ENCODE measurements around the gene TSPAN18. TPM values are rescaled to one million over a fixed set of nuclear protein-coding genes. Genes with fewer than 3 reads are reported as not detected.
A peak's percentile ranks its signal among the peaks of the same experiment; 100 is the strongest.

Gene TSPAN18
- total and polyA plus RNA-seq, 2 of the 8 experiments (the other 6 are each of a cell fraction or from before 2014, with no cell fraction given) = 5.2 to 10.2 TPM

DNA sequence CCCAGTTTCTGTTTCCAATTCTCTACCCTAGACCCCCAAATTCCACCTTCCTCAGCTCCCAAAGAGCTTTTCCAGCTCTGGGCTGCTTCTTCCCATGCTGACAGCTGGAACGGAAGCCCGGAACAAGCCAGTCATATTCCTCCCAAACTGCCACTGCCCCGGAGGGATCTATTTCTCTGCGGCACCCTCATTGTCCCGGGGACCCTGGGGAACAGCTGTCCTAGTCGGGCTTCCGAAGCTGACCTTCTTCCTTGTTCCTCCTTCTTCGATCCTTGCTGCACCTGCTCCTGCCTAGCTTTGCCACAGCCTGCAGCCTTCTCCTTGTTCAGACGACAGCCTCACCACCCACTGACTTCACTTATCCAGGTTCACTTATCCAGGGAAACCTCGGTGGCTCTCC lies 105.7 kb downstream of the TSPAN18 start:
- no peak overlapping the region for H2BK120ac ChIP-seq (replicated peaks; ENCODE audit: low read depth, low read length)
- no peak overlapping the region for H3K14ac ChIP-seq (ENCODE audit: insufficient read length)
- H3K4me2 ChIP-seq (ENCODE audit: insufficient read depth in 1 of 2, low read depth in 2 of 2, low read length in 2 of 2) = no peak overlapping the region
- no peak overlapping the region for H2BK15ac ChIP-seq (ENCODE audit: low read length)
- H3K9ac ChIP-seq (replicated peaks in 1 of 4; ENCODE audit: extremely low read depth in 1 of 4, low read depth in 3 of 4, low read length in 3 of 4) = no peak overlapping the region; a peak in 1 of 7 replicates
- H2BK12ac ChIP-seq (ENCODE audit: low read depth, low read length) = peak overlapping the region; percentile 50; the same call in 1 of the 2 replicates
- H2AK5ac ChIP-seq (ENCODE audit: low read depth, low read length) = peak overlapping the region; percentile 58; the same call in 1 of the 2 replicates
- H3K23ac ChIP-seq (ENCODE audit: insufficient read length) = no peak overlapping the region
- H3K4ac ChIP-seq (replicated peaks; ENCODE audit: insufficient read length, low read depth, low read length) = no peak overlapping the region
- no peaks in the 10 kb centered on the region for H3K79me1 ChIP-seq (ENCODE audit: low read depth, low read length)
- DNase-seq (ENCODE audit: low read depth in 1 of 2, low spot score in 2 of 2) (no peak), FAIRE-seq (no peak)
- CTCF ChIA-PET (ENCODE audit: partially characterized antibody) = interaction anchor here (0.9 to 3.9 kb wide), 7 partner anchors 9 to 79 kb away, joined by 3 to 19 read pairs (median 4); no protein-coding TSS in a partner anchor
- no peak for TF ChIP-seq SP4 (IDR thresholded peaks at IDR 0.05; ENCODE audit: low read length)
- TF ChIP-seq EP300 (IDR thresholded peaks at IDR 0.05; ENCODE audit: borderline replicate concordance in 1 of 2, low read depth in 2 of 2, low read length in 2 of 2) = no peak
- TF ChIP-seq FOSL1 (IDR thresholded peaks at IDR 0.05; ENCODE audit: insufficient read depth, low read depth, low read length) = no peak
- no peak for TF ChIP-seq RAD21 (IDR thresholded peaks at IDR 0.05 in 1 of 2, conservative IDR thresholded peaks at IDR 0.05 in 1 of 2; ENCODE audit: low read depth in 2 of 2, low read length in 2 of 2)
- TF ChIP-seq EZH2 (IDR thresholded peaks at IDR 0.05; ENCODE audit: low read depth, low read length, severe bottlenecking) = no peak
- TF ChIP-seq HDAC2 (IDR thresholded peaks at IDR 0.05; ENCODE audit: borderline replicate concordance in 1 of 2, low read depth in 2 of 2, low read length in 2 of 2) = no peak
- TF ChIP-seq PHF8 (conservative IDR thresholded peaks at IDR 0.05; ENCODE audit: low read depth, low read length) = no peak
- no peak for TF ChIP-seq RXRA (IDR thresholded peaks at IDR 0.05; ENCODE audit: insufficient read depth, low read depth, low read length)
- TF ChIP-seq NRF1 (IDR thresholded peaks at IDR 0.05; ENCODE audit: low read depth, low read length) = no peak
- no peak for TF ChIP-seq KDM1A (IDR thresholded peaks at IDR 0.05; ENCODE audit: borderline replicate concordance, low read length)
- TF ChIP-seq BACH1 (IDR thresholded peaks at IDR 0.05; ENCODE audit: low read length) = no peak
- no peak for TF ChIP-seq MAFK (IDR thresholded peaks at IDR 0.05; ENCODE audit: low read depth, low read length)
- TF ChIP-seq EGR1 (IDR thresholded peaks at IDR 0.05; ENCODE audit: borderline replicate concordance, low read depth, low read length) = no peak
- WGBS, 2 experiments (ENCODE audit: extremely low coverage in 1 of 2, insufficient coverage in 1 of 2, insufficient read length in 1 of 2, insufficient replicate concordance in 2 of 2, low coverage in 1 of 2, low lambda C conversion rate in 2 of 2, missing lambda C conversion rate in 1 of 2) = 86% methylated on average over 10 of the region's 10 CpGs; no CpG with 5 or more reads in 1 of the 2 experiments
- peaks cover 0 to 10% of the 10 kb centered on the region in 2 experiments; a peak in 1 of 4 replicates for H3K9me3 ChIP-seq (ENCODE audit: insufficient read depth in 2 of 2, low read depth in 1 of 2, low read length in 1 of 2)
- peaks cover 0 to 21% (median 10%) of the 10 kb centered on the region in 4 experiments; a peak in 5 of 7 replicates for H3K27me3 ChIP-seq (replicated peaks in 1 of 4; ENCODE audit: control insufficient read depth in 3 of 4, extremely low read depth in 1 of 4, insufficient read depth in 3 of 4, low read length in 3 of 4)
- H3K4me1 ChIP-seq (replicated peaks in 1 of 4; ENCODE audit: control insufficient read depth in 3 of 4, insufficient read depth in 4 of 4, low read length in 3 of 4) = peaks cover 10 to 19% (median 14%) of the 10 kb centered on the region in 4 experiments; a peak in 6 of 7 replicates
- no peak overlapping the region for H3K4me3 ChIP-seq (ENCODE audit: extremely low read depth in 1 of 4, insufficient read depth in 2 of 4, low read depth in 3 of 4, low read length in 4 of 4)
- H2BK20ac ChIP-seq (ENCODE audit: low read length) = no peak overlapping the region
- no peak overlapping the region for H4K91ac ChIP-seq (replicated peaks; ENCODE audit: insufficient read length, low read length)
- H3K23me2 ChIP-seq (ENCODE audit: low read depth, low read length) = no peaks in the 10 kb centered on the region
- POLR2A ChIA-PET (ENCODE audit: partially characterized antibody) = interaction anchor here (1.5 to 2.4 kb wide), 2 partner anchors 8 kb away, joined by 3 to 8 read pairs; no protein-coding TSS in a partner anchor
- no peaks in the 10 kb centered on the region for H4K20me1 ChIP-seq (replicated peaks in 1 of 2; ENCODE audit: control insufficient read depth in 1 of 2, insufficient read depth in 2 of 2, low read length in 2 of 2)
- H3K27ac ChIP-seq (ENCODE audit: low read depth, low read length) = no peak overlapping the region
- H4K8ac ChIP-seq (ENCODE audit: extremely low read depth, insufficient read depth, low read length) = no peak overlapping the region
- no peak overlapping the region for H2BK5ac ChIP-seq (ENCODE audit: low read depth, low read length)
- no peak overlapping the region for H4K5ac ChIP-seq (ENCODE audit: insufficient read length, low read depth, low read length)
- no peak overlapping the region for H2AFZ ChIP-seq (ENCODE audit: low read length)
- H3K36me3 ChIP-seq (ENCODE audit: control insufficient read depth in 2 of 4, insufficient read depth in 4 of 4, low read length in 3 of 4) = no peaks in the 10 kb centered on the region
- no peak overlapping the region for H3K18ac ChIP-seq (ENCODE audit: extremely low read depth, low read length)
- H3K79me2 ChIP-seq (ENCODE audit: control insufficient read depth in 1 of 2, insufficient read depth in 2 of 2, low read length in 2 of 2) = no peaks in the 10 kb centered on the region
- H3K56ac ChIP-seq (replicated peaks; ENCODE audit: insufficient read length, low read depth, low read length) = no peak overlapping the region
